H1 (cell line): Measurements from ENCODE around the gene FCF1. TPM values are rescaled to one million over a fixed set of nuclear protein-coding genes. Genes with fewer than 3 reads are reported as not detected.

Experiments used
- CTCF ChIA-PET: fragments of 300-600 bp; sonication (Branson Sonifier 250); formaldehyde crosslinking; loops from one replicate; lab custom pipeline; 2021; ENCODE audit not compliant: partially characterized antibody; lab: Charles Lee
- POLR2A ChIA-PET: fragments of 300-600 bp; sonication (Branson Sonifier 250); formaldehyde crosslinking; loops from one replicate; lab custom pipeline; 2021; ENCODE audit warnings: inconsistent platforms; ENCODE audit not compliant: partially characterized antibody; lab: Charles Lee
- DNase-seq, 2 experiments: peaks; one replicate each; pipeline versions ENCODE4 v3.0.0 to v3.0.0-alpha.2; 2010 to 2022; ENCODE audit warnings: low spot score in 2 of 2, low read depth in 1 of 2, mixed read lengths in 1 of 2
- FAIRE-seq: peaks from 2 replicates; lab custom pipeline; 2011; peaks lifted over from hg19 to GRCh38; lab: Jason Lieb, UNC
- H2AFZ ChIP-seq: 2 replicates; pipeline ENCODE4 v1.8.1; 2012; ENCODE audit warnings: low read length, inconsistent platforms
- H2AK5ac ChIP-seq: 2 replicates; pipeline ENCODE4 v1.6.1; 2013; ENCODE audit warnings: low read depth, low read length
- H2BK120ac ChIP-seq: replicated peaks from 2 replicates; pipeline ENCODE3; 2013; ENCODE audit warnings: low read depth, low read length, inconsistent platforms
- H2BK12ac ChIP-seq: 2 replicates; pipeline ENCODE4 v1.6.1; 2013; ENCODE audit warnings: low read depth, low read length
- H2BK15ac ChIP-seq: 2 replicates; pipeline ENCODE4 v1.6.1; 2013; ENCODE audit warnings: low read length
- H2BK20ac ChIP-seq: 2 replicates; pipeline ENCODE4 v1.6.1; 2013; ENCODE audit warnings: low read length
- H2BK5ac ChIP-seq: 2 replicates; pipeline ENCODE4 v1.6.1; 2013; ENCODE audit warnings: low read depth, low read length
- H3K14ac ChIP-seq: 2 replicates; pipeline ENCODE4 v1.6.1; 2013; ENCODE audit warnings: inconsistent platforms; ENCODE audit not compliant: insufficient read length
- H3K18ac ChIP-seq: 2 replicates; pipeline ENCODE4 v1.6.1; 2013; ENCODE audit warnings: low read length; ENCODE audit errors: extremely low read depth
- H3K23ac ChIP-seq: 2 replicates; pipeline ENCODE4 v1.6.1; 2013; ENCODE audit warnings: inconsistent platforms; ENCODE audit not compliant: insufficient read length
- H3K23me2 ChIP-seq: 2 replicates; pipeline ENCODE4 v1.6.1; 2013; ENCODE audit warnings: low read depth, low read length
- H3K27ac ChIP-seq: 2 replicates; pipeline ENCODE4 v1.6.1; 2011; ENCODE audit warnings: low read depth, low read length, inconsistent platforms
- H3K27me3 ChIP-seq, 4 experiments: replicated peaks in 1 of 4; 1 replicate in 1 of 4; 2 replicates in 3 of 4; pipeline versions ENCODE4 v1.6.1 to v1.8.1; 2011 to 2013; ENCODE audit warnings: low read length in 3 of 4, mild to moderate bottlenecking in 3 of 4, inconsistent platforms in 2 of 4, mixed read lengths in 2 of 4, moderate library complexity in 1 of 4; ENCODE audit not compliant: control insufficient read depth in 3 of 4, insufficient read depth in 3 of 4; ENCODE audit errors: extremely low read depth in 1 of 4
- H3K36me3 ChIP-seq, 4 experiments: 2 replicates each; pipeline versions ENCODE4 v1.6.1 to v1.8.1; 2011 to 2013; ENCODE audit warnings: mild to moderate bottlenecking in 4 of 4, low read length in 3 of 4, moderate library complexity in 2 of 4, control low read depth in 1 of 4, inconsistent platforms in 1 of 4; ENCODE audit not compliant: insufficient read depth in 4 of 4, control insufficient read depth in 2 of 4
- H3K4ac ChIP-seq: replicated peaks from 2 replicates; pipeline ENCODE3; 2013; ENCODE audit warnings: low read length, low read depth, mixed read lengths, inconsistent platforms; ENCODE audit not compliant: insufficient read length
- H3K4me1 ChIP-seq, 4 experiments: replicated peaks in 1 of 4; 1 replicate in 1 of 4; 2 replicates in 3 of 4; pipeline versions ENCODE4 v1.6.1 to v1.8.1; 2011 to 2013; ENCODE audit warnings: low read length in 3 of 4, inconsistent platforms in 2 of 4, mixed read lengths in 1 of 4; ENCODE audit not compliant: insufficient read depth in 4 of 4, control insufficient read depth in 3 of 4
- H3K4me2 ChIP-seq, 2 experiments: 2 replicates each; pipeline versions ENCODE4 v1.6.1 to v1.8.1; 2011 to 2013; ENCODE audit warnings: low read depth in 2 of 2, low read length in 2 of 2, control low read depth in 1 of 2, inconsistent platforms in 1 of 2, mild to moderate bottlenecking in 1 of 2; ENCODE audit not compliant: insufficient read depth in 1 of 2
- H3K4me3 ChIP-seq, 4 experiments: fragments of 200-600, 300-600 bp in 1 of 4; sonication (generic), shearing (Covaris generic), sonication (Bioruptor Twin) in 1 of 4; 2 replicates each; pipeline versions ENCODE4 v1.5.1 to v1.8.1; 2011 to 2016; ENCODE audit warnings: low read length in 4 of 4, low read depth in 3 of 4, control low read depth in 2 of 4, inconsistent platforms in 2 of 4, mild to moderate bottlenecking in 2 of 4, mixed read lengths in 1 of 4, moderate library complexity in 1 of 4; ENCODE audit not compliant: insufficient read depth in 2 of 4; ENCODE audit errors: extremely low read depth in 1 of 4
- H3K56ac ChIP-seq: replicated peaks from 2 replicates; pipeline ENCODE3; 2013; ENCODE audit warnings: low read depth, mild to moderate bottlenecking, mixed read lengths, low read length, inconsistent platforms; ENCODE audit not compliant: insufficient read length
- H3K79me1 ChIP-seq: 2 replicates; pipeline ENCODE4 v1.6.1; 2013; ENCODE audit warnings: low read depth, low read length, control low read depth
- H3K79me2 ChIP-seq, 2 experiments: 2 replicates each; pipeline versions ENCODE4 v1.6.1 to v1.8.1; 2012 to 2013; ENCODE audit warnings: low read length in 2 of 2, mild to moderate bottlenecking in 2 of 2, inconsistent platforms in 1 of 2; ENCODE audit not compliant: insufficient read depth in 2 of 2, control insufficient read depth in 1 of 2
- H3K9ac ChIP-seq, 4 experiments: replicated peaks in 1 of 4; 1 replicate in 1 of 4; 2 replicates in 3 of 4; pipeline versions ENCODE4 v1.6.1 to v1.8.1; 2011 to 2013; ENCODE audit warnings: low read depth in 3 of 4, low read length in 3 of 4, control low read depth in 2 of 4, mild to moderate bottlenecking in 2 of 4, moderate library complexity in 2 of 4, inconsistent platforms in 1 of 4; ENCODE audit errors: extremely low read depth in 1 of 4
- H3K9me3 ChIP-seq, 2 experiments: 2 replicates each; pipeline versions ENCODE4 v1.6.1 to v1.8.1; 2012 to 2013; ENCODE audit warnings: mild to moderate bottlenecking in 2 of 2, moderate library complexity in 2 of 2, control low read depth in 1 of 2, inconsistent platforms in 1 of 2, low read depth in 1 of 2, low read length in 1 of 2, mixed read lengths in 1 of 2; ENCODE audit not compliant: insufficient read depth in 2 of 2
- H4K20me1 ChIP-seq, 2 experiments: replicated peaks in 1 of 2; 2 replicates each; pipeline versions ENCODE3 to v1.8.1; 2011 to 2013; ENCODE audit warnings: inconsistent platforms in 2 of 2, low read length in 2 of 2, mild to moderate bottlenecking in 1 of 2; ENCODE audit not compliant: insufficient read depth in 2 of 2, control insufficient read depth in 1 of 2
- H4K5ac ChIP-seq: 2 replicates; pipeline ENCODE4 v1.6.1; 2013; ENCODE audit warnings: low read length, low read depth, mixed read lengths, inconsistent platforms; ENCODE audit not compliant: insufficient read length
- H4K8ac ChIP-seq: 2 replicates; pipeline ENCODE4 v1.8.0; 2013; ENCODE audit warnings: mild to moderate bottlenecking, moderate library complexity, low read length, inconsistent platforms; ENCODE audit not compliant: insufficient read depth; ENCODE audit errors: extremely low read depth
- H4K91ac ChIP-seq: replicated peaks from 2 replicates; pipeline ENCODE3; 2013; ENCODE audit warnings: low read length, mixed read lengths, inconsistent platforms; ENCODE audit not compliant: insufficient read length
- BRCA1 ChIP-seq: IDR thresholded peaks from 2 replicates; pipeline ENCODE4 v1.6.1; 2012; ENCODE audit warnings: low read depth, low read length, improper control_type of control experiment
- EZH2 ChIP-seq: fragments of 200-600 bp; sonication (generic); IDR thresholded peaks from 2 replicates; pipeline ENCODE4 v1.7.1; 2012; ENCODE audit warnings: low read depth, mild to moderate bottlenecking, moderate library complexity, low read length, inconsistent platforms; ENCODE audit not compliant: severe bottlenecking
- KDM4A ChIP-seq: IDR thresholded peaks from one replicate; pipeline ENCODE4 v1.7.1; 2012; ENCODE audit warnings: low read depth, mild to moderate bottlenecking, moderate library complexity, low read length, inconsistent platforms; ENCODE audit not compliant: severe bottlenecking
- POLR2A ChIP-seq, 2 experiments: IDR thresholded peaks; 1 replicate in 1 of 2; 2 replicates in 1 of 2; pipeline ENCODE4 v1.6.1; 2011; ENCODE audit warnings: low read depth in 2 of 2, low read length in 2 of 2, mild to moderate bottlenecking in 2 of 2; ENCODE audit errors: control extremely low read depth in 1 of 2
- RXRA ChIP-seq: IDR thresholded peaks from 2 replicates; pipeline ENCODE4 v1.6.1; 2011; ENCODE audit warnings: low read depth, mild to moderate bottlenecking, low read length, moderate library complexity; ENCODE audit not compliant: insufficient read depth
- SIRT6 ChIP-seq: IDR thresholded peaks from one replicate; pipeline ENCODE4 v1.7.1; 2012; ENCODE audit warnings: low read length, inconsistent platforms
- WGBS, 2 experiments: shearing (Covaris generic) in 1 of 2; methylation state at CpG; one replicate each; pipeline versions ENCODE4 v1.1.6 to v1.1.7; 2013 to 2015; ENCODE audit warnings: low lambda C conversion rate in 2 of 2, mixed read lengths in 2 of 2, inconsistent platforms in 1 of 2, low coverage in 1 of 2, missing lambda C conversion rate in 1 of 2; ENCODE audit not compliant: insufficient replicate concordance in 2 of 2, insufficient coverage in 1 of 2, insufficient read length in 1 of 2; ENCODE audit errors: extremely low coverage in 1 of 2, missing lambda C conversion rate in 1 of 2; 5-methylcytosine and 5-hydroxymethylcytosine counted together
- polyA plus RNA-seq, 7 experiments: library from polyadenylated mRNA; depleted of rRNA in 3 of 7; stranded (reverse) in 5 of 7; unstranded in 2 of 7; fragments of >200 nt in 5 of 7; fragments of 200-250 nt in 2 of 7; gene quantifications; 1 replicate in 5 of 7; 2 replicates in 1 of 7; 4 replicates in 1 of 7; pipeline versions ENCODE4 v1.2.1 to v1.2.3, GENCODE V29; 2011 to 2013; ENCODE audit warnings: missing spikeins in 2 of 7, mixed read lengths in 2 of 7
- total RNA-seq: library from RNA; stranded (reverse); fragmentation: NEBNext Ultra II Directional; extraction: Animal tissue kit (Norgen Biotek cat#: 25700); gene quantifications from 2 replicates; pipeline ENCODE4 v1.2.1, GENCODE V29; 2021

Gene FCF1
- total and polyA plus RNA-seq, 2 of the 8 experiments (the other 6 are each of a cell fraction or from before 2014, with no cell fraction given) = 48.1 to 84.3 TPM

DNA sequence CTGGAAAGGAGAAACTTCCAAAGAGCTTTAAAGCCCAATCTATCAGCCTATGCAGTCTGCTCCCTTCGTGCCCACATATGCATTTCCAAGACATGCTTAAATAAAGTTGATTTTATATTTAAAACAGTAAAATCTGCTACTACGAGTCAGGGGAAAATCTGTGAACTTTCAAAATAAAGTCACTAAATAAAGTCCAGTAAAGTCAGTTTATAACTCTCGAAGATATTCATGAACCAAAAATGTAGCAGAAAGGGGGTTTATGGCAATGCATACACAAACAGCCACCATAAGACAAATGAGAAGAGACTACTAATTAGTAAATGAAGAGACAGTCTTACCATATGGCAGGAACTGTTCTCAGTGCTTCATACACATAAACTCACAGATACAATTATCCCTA is 19.8 kb upstream of the FCF1 start:
- Histone ChIP-seq H2BK120ac (no peak overlapping the region), H4K20me1 (peaks cover 0 to 2% of the 10 kb centered on the region in 2 experiments), H3K4me1 (no peaks in the 10 kb centered on the region), H3K4me3 (no peak overlapping the region), H3K23me2 (no peaks in the 10 kb centered on the region), H4K91ac (no peak overlapping the region), H3K27ac (no peak overlapping the region), H3K9me3 (no peaks in the 10 kb centered on the region), H3K9ac (no peak overlapping the region), H3K4ac (no peak overlapping the region), H3K14ac (no peak overlapping the region), H3K27me3 (no peaks in the 10 kb centered on the region), H2BK12ac (no peak overlapping the region), H4K5ac (no peak overlapping the region), H3K4me2 (no peak overlapping the region), H2AK5ac (no peak overlapping the region), H3K18ac (no peak overlapping the region), H3K36me3 (peaks cover 0 to 15% (median 5%) of the 10 kb centered on the region in 4 experiments; a peak in 6 of 8 replicates), H2AFZ (no peak overlapping the region), H4K8ac (no peak overlapping the region), H2BK5ac (no peak overlapping the region), H3K23ac (no peak overlapping the region), H3K79me2 (peaks cover 0 to 33% of the 10 kb centered on the region in 2 experiments; a peak in 2 of 4 replicates), H3K79me1 (peaks cover 3% of the 10 kb centered on the region), H2BK15ac (no peak overlapping the region), H3K56ac (no peak overlapping the region), H2BK20ac (no peak overlapping the region)
- 89% methylated on average over 3 of the region's 3 CpGs; no CpG with 5 or more reads in 1 of the 2 experiments for WGBS, 2 experiments
- TF ChIP-seq SIRT6 (no peak), RXRA (no peak), POLR2A (IDR thresholded peaks at IDR 0.05; ENCODE audit: control extremely low read depth in 1 of 2, low read depth in 2 of 2, low read length in 2 of 2) (no peak), KDM4A (no peak), EZH2 (no peak), BRCA1 (no peak)
- POLR2A ChIA-PET = no interaction called here
- FAIRE-seq = no peak
- CTCF ChIA-PET = interaction anchor here (0.7 kb wide), 1 partner anchor 1089 kb away, joined by 3 read pairs; no protein-coding TSS in a partner anchor
- DNase-seq = no peak
